Measurements from ENCODE around the gene PCDHGB2.
"Not testable (repeated sequence)": the region's sequence is repeated elsewhere in the genome, so short reads cannot be mapped to it uniquely, and the experiment has no call there.

Gene PCDHGB2

DNA sequence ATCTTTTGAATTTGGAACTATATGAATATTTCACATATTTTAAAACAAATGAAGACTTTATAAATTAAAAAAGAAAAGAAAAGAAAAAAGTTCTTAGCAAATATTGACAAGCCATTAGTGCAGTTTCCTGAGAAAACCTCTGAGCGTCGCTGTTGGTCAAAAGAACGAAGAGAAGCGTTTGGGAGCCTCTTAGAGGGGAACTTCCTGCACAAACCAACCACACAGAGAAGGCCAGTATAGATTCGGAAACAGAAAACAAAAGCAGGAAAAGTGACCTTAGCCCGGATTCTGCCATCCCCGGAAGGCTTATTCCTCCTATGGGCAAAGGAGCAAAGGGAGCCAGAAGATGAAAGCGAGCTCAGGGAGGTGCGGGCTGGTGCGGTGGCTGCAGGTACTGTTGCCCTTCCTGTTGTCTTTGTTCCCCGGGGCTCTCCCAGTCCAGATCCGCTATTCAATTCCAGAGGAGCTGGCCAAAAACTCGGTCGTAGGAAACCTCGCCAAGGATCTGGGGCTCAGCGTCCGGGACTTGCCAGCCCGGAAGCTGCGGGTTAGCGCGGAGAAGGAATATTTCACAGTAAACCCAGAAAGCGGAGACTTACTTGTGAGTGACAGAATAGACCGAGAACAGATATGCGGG lies at the start of gene PCDHGB2:
TSS of gene PCDHGB2 (plus strand) at position 205 of the 637 bp plus-strand sequence. CDS start at position 347, 142 bp downstream.
- peak; percentile 51 for DNase-seq

DNA sequence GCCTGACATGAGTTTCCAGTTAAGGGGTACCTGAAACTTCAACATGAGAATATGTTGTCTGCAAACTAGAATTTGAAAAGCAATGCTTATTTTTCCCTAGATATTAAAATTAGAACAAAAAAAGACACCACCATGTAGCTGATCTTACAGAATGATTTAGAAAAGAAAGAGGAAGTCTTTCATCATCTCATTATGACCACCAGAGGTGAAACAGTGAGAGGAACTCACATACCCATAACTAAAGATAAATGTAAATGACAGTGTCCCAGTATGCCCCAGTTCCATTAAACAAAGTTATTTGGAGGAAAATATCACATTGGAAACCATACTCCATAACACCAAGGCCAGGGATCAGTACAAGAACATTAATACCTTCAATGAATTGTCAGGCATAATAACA lies 46.1 kb upstream of the PCDHGB2 start:
- DNase-seq, result peak; percentile 28

DNA sequence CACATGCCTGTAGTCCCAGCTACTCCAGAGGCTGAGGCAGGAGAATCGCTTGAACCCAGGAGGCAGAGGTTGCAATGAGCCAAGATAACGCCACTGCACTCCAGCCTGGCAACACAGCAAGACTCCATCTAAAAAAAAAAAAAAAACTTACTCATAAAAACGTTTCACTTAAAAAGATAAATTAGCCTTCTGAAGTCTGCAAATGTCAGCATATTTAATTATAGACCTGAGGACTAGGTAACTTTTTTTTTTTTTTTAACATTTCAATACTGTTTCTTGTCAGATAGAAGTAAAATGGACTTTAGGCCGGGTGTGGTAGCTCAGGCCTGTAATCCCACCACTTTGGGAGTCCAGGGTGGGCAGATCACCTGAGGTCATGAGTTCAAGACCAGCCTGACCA lies 42.8 kb upstream of the PCDHGB2 start:
- not testable (repeated sequence) for DNase-seq

DNA sequence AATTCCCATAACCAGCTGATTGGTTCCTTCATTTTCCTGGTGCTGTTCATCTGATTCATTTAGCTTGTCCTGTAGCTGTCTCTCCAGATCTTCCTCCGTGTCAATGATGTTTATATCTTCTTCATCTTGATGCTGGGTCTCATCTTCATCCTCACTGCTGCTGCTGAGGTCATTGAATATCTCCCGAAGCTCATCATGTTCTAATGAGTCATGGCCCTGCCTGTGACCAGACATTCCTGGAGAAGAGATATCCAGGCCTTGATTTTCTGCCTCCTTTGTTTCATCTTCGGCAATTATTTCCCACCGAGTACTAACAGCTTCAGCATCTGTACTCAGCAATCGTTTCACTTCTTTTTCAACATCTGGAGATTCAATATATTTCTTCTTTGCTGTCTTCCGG lies 40.6 kb upstream of the PCDHGB2 start:
- DNase-seq, result no peak

DNA sequence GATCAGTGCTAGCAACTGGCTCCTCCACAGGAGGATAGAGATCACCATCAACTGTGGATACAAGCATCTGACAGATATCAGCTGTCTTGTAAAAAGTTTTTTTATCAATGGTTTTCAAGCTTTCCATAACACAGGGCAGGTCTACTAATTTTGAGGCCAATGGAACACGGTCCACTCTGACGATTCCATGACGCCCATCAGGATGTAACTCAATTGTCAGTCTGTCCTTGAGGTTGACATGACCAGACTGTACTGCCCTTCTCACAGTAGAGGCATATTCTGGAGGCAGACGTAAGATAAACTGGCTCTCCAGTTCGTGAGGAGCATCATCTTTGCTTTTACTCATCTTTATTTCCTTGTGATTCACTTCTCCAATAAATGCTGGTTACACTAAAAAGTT lies 40.1 kb upstream of the PCDHGB2 start:
- DNase-seq, result no peak

DNA sequence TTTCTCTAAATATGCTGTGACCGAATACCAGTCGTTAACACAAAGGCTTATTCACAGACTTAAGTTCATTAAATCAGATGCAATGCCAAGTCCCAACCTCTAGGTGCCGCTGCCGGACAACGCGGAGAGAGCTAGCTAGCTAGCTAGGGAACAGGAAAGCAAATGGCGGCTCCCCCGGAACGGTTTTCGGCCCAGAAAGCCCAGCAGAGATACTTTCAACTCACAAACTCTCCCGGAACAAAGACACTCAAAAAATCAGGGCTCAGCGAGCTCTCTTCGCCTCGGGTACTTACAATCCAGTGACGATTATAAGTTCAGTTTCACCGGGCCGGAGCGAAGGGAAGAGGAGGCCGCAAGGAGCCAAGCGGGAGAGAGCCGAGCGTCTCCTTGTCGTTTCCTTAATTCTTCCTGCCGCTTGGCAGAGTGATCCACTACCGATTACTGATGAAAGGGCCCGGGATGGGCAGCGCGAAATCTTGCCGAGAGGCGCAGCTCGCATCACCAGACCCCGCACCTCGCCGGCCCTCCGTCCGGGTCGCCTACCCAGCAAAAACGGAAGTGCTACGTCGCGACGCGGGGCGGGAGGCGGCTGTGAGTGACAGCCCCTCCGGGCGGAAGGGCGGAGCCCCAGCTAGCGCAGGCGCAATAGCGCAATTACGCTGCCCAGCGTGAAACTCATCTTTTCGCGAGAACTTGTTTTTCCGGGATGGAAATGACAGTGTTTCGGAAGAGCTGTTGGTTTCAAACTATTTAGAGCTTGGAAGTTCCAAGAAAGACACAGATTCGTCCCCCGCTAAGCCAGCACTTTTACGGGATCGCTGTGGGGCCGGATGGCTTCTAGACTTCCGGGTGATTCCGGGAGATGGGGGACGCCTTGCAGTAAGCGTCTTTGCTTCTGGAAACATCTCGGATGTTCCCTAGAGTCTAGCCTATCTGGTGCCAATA lies 39.3 kb upstream of the PCDHGB2 start, which contains the start of gene TAF7:
TSS of gene TAF7 (minus strand) at position 560 of the 945 bp plus-strand sequence. CDS start 740 bp downstream, outside the sequence.
- peak; percentile 97 for DNase-seq

DNA sequence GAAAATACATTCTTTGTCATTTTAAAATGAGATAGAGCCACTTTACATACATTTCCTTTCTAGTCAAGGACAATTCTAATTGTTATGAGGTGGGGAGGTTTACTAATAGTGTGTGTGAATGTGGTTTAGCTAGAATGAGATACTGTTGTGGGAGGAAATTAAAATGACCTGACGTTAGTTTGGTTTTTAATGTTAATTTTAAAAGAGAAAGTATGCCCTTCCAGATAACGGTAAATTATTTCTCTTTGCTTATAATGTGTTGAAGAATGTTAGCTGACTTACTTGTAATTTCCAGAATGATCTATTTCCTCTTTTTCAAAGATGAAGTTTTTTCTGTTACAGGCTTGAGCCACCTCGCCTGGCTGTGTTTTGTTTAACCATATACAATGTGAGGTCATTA lies 37.5 kb upstream of the PCDHGB2 start:
- no peak for DNase-seq

DNA sequence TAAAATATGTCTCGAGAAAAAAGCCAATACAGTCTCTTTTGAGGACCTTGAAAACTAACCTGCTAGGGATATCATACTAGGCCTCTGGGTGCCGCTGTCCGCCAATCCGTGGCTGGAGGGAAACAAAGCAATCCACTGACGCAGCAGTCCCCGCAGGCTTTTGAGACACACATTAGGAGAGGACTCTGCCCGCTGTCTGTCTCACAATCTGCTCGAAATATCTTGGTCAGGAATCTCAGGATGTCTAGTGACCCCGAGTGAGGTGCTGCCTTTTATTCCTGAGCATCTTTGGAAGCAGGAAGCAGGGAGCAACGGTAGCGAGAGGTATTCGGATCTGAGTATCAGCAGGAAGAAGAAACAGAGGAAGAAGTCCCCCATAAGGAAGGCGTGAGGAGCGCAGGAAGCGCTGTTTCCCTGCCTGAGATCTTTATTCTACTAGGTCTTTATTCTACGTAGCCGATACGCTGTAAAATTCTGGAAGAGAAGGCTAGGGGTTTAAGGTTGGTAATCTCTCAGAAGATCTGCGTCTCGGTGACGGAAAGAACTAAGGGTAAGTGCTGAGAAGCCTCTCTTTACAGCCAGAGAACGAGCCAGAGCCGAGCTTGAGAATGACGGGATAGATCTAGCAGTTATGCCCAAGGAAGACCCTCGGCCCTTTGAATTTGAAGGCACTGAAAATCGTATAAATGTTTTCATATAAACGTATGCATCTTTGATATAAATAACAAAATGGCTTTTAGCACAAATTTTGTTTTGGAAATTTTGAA lies 33.5 kb upstream of the PCDHGB2 start:
- peak; percentile 46 for DNase-seq

DNA sequence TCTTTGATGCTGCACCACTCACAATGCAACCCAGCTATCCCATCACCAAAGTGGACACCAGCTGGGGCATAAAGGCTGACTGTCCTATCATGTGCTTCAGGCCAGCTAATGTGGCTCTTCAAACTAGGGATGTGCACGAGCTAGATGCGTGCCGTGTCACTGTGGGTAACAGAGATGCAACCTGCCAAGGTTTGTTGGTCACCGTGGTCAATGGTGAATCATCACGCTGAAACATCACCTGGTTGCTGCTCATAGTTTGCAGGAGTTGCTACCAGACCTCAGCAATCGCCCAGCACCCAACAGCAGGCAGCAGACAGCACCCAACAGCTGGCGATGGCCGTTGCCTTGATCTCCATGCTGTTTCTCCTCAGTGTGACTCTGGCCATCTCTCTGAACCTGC lies 31.6 kb upstream of the PCDHGB2 start:
- DNase-seq, result no peak

DNA sequence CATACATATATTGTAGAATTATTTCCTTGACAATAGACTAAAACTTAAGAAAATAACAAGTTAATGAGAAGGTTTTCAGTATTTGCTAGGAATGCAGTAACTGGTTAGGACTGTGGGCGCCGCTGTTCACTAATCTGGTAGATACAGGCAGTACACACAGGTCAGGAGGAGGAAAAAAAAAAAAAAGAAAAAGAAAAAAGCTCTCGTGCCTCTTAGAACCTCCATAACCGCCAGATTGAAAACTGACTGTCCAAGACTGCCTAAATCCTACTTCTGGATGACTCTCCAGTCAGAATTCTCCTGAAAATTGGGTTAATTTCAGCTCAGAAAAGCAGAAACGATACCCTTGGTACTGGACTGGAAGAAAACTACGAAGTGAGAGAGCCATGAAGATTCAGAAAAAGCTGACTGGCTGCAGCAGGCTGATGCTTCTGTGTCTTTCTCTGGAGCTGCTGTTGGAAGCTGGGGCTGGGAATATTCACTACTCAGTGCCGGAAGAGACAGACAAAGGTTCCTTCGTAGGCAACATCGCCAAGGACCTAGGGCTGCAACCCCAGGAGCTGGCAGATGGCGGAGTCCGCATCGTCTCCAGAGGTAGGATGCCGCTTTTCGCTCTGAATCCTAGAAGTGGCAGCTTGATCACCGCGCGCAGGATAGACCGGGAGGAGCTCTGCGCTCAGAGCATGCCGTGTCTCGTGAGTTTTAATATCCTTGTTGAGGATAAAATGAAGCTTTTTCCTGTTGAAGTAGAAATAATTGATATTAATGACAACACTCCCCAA lies 29.3 kb upstream of the PCDHGB2 start, which contains the start of gene PCDHGA1:
TSS of gene PCDHGA1 (plus strand) at position 216 of the 782 bp plus-strand sequence.
- peak; percentile 40 for DNase-seq

DNA sequence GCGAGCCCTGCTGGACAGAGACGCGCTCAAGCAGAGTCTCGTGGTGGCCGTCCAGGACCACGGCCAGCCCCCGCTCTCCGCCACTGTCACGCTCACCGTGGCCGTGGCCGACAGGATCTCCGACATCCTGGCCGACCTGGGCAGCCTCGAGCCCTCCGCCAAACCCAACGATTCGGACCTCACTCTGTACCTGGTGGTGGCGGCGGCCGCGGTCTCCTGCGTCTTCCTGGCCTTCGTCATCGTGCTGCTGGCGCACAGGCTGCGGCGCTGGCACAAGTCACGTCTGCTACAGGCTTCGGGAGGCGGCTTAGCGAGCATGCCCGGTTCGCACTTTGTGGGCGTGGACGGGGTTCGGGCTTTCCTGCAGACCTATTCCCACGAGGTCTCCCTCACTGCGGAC lies 27.2 kb upstream of the PCDHGB2 start:
- DNase-seq, result not testable (repeated sequence)

DNA sequence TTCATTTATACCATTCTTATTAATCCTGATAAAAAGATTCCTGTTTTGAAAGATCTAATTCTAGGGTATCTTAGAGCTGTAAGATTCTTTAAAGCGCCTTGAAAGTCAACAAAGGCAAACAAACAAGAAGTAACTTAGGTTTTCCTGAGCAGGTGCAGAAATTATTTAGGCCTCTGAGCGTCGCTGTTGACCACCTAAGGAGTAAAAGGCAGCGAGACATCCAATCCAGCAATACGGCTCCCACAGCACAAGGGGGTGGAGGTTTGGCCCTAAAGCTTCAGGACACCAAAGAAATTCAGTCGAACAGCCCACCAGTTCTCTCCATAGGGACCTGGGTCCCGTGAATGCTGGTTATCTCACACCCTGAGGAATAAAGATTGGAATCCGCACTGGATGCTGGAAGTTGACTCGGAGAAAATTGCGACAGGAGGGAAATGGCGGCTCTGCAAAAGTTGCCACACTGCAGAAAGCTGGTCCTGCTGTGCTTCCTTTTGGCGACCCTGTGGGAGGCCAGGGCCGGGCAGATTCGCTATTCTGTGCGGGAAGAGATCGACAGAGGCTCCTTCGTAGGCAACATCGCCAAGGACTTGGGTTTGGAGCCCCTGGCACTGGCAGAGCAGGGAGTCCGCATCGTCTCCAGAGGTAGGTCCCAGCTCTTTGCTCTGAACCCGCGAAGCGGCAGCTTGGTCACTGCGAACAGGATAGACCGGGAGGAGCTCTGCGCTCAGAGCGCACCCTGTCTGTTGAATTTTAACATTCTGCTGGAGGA lies 21.1 kb upstream of the PCDHGB2 start, which contains the start of gene PCDHGA2:
TSS of gene PCDHGA2 (plus strand) at position 223 of the 769 bp plus-strand sequence.
- DNase-seq, result peak; percentile 51

DNA sequence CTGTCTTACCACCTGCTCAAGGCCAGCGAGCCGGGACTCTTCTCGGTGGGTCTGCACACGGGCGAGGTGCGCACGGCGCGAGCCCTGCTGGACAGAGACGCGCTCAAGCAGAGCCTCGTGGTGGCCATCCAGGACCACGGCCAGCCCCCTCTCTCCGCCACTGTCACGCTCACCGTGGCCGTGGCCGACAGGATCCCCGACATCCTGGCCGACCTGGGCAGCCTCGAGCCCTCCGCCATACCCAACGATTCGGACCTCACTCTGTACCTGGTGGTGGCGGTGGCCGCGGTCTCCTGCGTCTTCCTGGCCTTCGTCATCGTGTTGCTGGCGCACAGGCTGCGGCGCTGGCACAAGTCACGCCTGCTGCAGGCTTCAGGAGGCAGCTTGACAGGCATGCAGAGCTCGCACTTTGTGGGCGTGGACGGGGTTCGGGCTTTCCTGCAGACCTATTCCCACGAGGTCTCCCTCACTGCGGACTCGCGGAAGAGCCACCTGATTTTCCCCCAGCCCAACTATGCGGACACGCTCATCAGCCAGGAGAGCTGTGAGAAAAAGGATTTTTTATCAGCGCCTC lies 18.9 kb upstream of the PCDHGB2 start:
- DNase-seq, result not testable (repeated sequence)

DNA sequence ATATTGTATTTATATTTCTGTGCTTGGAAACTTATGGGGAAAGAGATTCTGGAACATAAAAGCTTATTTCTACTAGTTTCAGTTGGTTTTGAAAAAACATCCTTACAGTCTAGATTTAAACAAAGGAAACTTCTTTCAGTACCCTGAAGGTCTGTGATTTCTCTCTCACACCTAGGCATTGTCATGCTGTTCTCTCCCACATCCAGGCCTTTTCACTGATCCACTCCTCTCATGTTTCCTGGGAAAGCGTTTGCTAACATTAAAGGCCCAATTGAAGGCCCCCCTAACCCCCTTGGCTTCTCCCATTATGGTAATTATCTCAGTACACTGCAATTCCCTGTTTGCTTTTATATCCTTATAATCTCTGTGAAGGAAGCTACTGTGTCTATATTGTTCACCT lies 17.0 kb upstream of the PCDHGB2 start:
- DNase-seq, result no peak

DNA sequence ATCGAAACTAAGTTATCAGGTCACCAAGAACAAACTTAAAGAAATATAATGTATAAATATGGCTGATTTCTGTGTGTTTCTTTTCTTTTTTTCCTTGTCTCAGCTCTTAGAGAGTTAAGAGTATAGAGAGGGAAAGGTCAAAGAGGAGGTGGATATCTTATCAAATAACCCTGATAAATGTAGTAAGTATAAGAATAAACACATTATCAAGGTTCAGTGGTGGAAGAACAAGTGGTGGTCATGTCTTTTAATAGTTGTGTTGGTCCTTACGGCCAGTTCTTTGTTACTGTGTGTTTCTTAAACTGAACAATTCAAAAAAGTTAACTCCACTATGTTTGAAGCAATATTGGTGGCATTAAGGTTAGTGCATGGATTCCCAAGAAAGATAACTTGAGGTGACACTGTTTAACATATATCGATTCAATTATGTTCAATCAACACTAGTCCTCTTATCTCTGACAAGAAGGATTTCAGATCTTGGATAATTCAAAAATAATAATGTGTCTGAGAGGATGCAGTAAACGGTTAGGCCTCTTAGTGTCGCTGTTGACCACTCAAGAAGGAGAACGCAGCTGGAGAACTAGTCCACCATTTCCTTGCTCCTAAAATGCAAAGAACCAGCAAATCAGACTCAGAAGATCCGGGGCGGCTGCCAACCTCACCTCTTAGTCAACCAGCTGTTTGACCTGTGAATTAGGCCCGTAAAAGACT lies 16.4 kb upstream of the PCDHGB2 start, which contains the start of gene PCDHGA3:
TSS of gene PCDHGA3 (plus strand) at position 588 of the 711 bp plus-strand sequence. CDS start 205 bp downstream, outside the sequence.
- peak; percentile 48 for DNase-seq

DNA sequence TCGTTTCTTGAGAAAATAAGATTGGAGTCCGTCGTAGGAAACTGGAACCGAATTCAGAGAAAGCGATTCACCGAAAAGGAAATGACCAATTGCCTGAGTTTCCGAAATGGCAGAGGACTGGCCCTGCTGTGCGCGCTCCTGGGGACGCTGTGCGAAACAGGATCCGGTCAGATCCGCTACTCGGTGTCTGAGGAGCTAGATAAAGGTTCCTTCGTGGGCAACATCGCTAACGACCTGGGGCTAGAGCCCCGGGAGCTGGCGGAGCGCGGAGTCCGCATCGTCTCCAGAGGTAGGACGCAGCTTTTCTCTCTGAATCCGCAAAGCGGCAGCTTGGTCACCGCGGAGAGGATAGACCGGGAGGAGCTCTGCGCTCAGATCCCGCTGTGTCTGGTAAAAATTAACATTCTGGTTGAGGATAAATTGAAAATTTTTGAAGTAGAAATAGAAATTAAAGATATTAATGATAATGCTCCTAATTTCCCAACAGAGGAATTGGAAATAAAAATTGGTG lies 15.8 kb upstream of the PCDHGB2 start:
- DNase-seq, result no peak

DNA sequence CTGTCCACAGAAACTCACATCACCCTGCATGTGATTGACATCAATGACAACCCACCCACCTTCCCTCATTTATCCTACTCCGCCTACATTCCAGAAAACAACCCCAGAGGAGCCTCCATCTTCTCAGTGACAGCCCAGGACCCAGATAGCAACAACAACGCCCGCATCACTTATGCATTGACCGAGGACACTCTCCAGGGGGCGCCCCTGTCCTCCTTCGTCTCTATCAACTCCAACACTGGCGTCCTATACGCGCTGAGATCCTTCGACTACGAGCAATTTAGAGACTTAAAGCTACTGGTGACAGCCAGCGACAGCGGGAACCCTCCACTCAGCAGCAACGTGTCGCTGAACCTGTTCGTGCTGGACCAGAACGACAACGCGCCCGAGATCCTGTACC lies 14.5 kb upstream of the PCDHGB2 start:
- no peak for DNase-seq

DNA sequence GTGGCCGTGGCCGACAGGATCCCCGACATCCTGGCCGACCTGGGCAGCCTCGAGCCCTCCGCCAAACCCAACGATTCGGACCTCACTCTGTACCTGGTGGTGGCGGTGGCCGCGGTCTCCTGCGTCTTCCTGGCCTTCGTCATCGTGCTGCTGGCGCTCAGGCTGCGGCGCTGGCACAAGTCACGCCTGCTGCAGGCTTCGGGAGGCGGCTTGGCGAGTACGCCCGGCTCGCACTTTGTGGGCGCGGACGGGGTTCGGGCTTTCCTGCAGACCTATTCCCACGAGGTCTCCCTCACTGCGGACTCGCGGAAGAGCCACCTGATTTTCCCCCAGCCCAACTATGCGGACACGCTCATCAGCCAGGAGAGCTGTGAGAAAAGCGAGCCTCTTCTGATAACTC lies 13.8 kb upstream of the PCDHGB2 start:
- not testable (repeated sequence) for DNase-seq

DNA sequence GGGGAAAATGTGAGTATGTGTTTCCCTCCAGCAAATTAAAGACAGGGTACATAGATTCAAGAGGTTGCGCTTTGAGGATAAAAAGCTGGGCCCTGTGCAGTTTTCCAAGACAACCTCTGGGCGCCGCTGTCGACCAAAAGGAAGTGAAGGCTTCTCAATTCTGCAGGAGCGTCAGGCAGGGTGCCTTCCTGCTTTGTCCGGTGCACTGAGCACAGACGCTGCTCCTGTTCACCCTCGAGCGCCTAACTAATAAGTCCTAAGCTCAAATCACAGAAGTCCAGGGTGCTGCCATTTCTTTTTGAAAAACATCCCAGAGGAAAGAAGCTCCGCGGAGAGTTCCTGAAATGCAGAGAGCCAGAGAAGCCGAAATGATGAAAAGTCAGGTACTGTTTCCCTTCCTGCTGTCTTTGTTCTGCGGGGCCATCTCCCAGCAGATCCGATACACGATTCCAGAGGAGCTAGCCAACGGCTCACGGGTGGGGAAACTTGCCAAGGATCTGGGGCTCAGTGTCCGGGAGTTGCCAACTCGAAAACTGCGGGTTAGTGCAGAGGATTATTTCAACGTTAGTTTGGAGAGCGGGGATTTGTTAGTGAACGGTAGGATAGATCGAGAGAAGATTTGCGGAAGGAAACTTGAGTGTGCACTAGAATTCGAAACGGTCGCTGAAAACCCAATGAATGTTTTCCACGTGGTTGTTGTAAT lies 9.7 kb upstream of the PCDHGB2 start, which contains the start of gene PCDHGB1:
TSS of gene PCDHGB1 (plus strand) at position 183 of the 703 bp plus-strand sequence. CDS start at position 345, 162 bp downstream.
- DNase-seq, result peak; percentile 46
